H1 (cell line): Measurements from ENCODE around the gene USP20. TPM values are rescaled to one million over a fixed set of nuclear protein-coding genes. Genes with fewer than 3 reads are reported as not detected.

Source experiments
- BCL11A ChIP-seq, 2 experiments: IDR thresholded peaks; one replicate each; pipeline ENCODE4 v1.6.1; 2011; ENCODE audit warnings: low read depth in 2 of 2, low read length in 2 of 2, mild to moderate bottlenecking in 2 of 2
- POLR2A ChIP-seq, 2 experiments: IDR thresholded peaks; 1 replicate in 1 of 2; 2 replicates in 1 of 2; pipeline ENCODE4 v1.6.1; 2011; ENCODE audit warnings: low read depth in 2 of 2, low read length in 2 of 2, mild to moderate bottlenecking in 2 of 2; ENCODE audit errors: control extremely low read depth in 1 of 2
- POLR2AphosphoS5 ChIP-seq: IDR thresholded peaks from 2 replicates; pipeline ENCODE4 v1.6.1; 2011; ENCODE audit warnings: low read depth, low read length
- polyA plus RNA-seq, 7 experiments: library from polyadenylated mRNA; depleted of rRNA in 3 of 7; stranded (reverse) in 5 of 7; unstranded in 2 of 7; fragments of >200 nt in 5 of 7; fragments of 200-250 nt in 2 of 7; gene quantifications; 1 replicate in 5 of 7; 2 replicates in 1 of 7; 4 replicates in 1 of 7; pipeline versions ENCODE4 v1.2.1 to v1.2.3, GENCODE V29; 2011 to 2013; ENCODE audit warnings: missing spikeins in 2 of 7, mixed read lengths in 2 of 7
- total RNA-seq: library from RNA; stranded (reverse); fragmentation: NEBNext Ultra II Directional; extraction: Animal tissue kit (Norgen Biotek cat#: 25700); gene quantifications from 2 replicates; pipeline ENCODE4 v1.2.1, GENCODE V29; 2021
- TF ChIP-seq, protein P1 (sequence below): fragments of 300-600 bp; sonication (generic); IDR thresholded peaks from 2 replicates; pipeline ENCODE4 v1.7.1; 2012; ENCODE audit warnings: low read length, moderate library complexity, mild to moderate bottlenecking, inconsistent platforms; ENCODE audit not compliant: insufficient replicate concordance
- TF ChIP-seq, protein P2 (sequence below), 3 experiments: IDR thresholded peaks; 1 replicate in 2 of 3; 2 replicates in 1 of 3; pipeline versions ENCODE4 v1.5.1 to v1.6.1; 2011; ENCODE audit warnings: low read length in 3 of 3, mild to moderate bottlenecking in 3 of 3, inconsistent platforms in 2 of 3, low read depth in 1 of 3, moderate library complexity in 1 of 3; ENCODE audit not compliant: insufficient read depth in 1 of 3; ENCODE audit errors: control extremely low read depth in 1 of 3
- TF ChIP-seq, protein P3 (sequence below): IDR thresholded peaks from 2 replicates; pipeline ENCODE4 v1.6.1; 2012; ENCODE audit warnings: low read length, inconsistent platforms

Gene USP20
- total and polyA plus RNA-seq, 2 of the 8 experiments (the other 6 are each of a cell fraction or from before 2014, with no cell fraction given) = 13.4 to 23.0 TPM

DNA sequence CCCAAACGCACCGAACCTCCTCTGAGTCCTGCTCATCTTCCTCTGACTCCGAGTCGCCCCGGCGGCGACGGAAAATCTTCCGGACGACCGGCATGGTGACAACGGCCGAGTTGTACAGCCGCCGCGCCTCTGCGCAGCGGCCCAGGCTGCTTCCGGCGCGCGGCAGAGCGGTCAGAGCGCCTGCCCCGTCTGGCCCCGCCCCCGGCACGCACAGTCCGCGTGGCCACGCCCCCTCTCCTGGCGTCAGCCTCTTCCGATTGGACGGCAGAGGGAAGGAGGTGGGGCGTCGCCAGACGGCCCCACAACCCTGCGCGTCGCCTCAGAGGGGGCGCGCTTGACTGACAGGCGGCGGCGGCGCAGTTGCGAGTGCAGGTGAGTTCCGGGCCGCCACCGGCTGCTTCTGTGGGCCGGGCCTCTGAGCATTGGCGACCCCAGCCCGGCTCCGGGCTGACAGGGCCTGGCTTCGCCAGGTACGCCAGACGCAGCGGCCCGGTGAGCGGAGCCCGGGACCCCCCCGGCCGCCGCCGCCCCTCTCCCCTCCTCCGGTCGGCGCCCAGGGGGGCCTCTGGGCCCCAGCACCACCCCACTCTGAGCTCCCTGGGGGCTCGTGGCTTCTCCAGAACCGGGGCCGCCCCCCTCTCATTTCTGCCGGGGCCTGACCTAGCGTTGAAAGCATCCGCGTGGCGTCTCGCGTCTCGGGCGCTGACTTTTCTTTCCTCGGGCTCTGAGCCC, at the start of gene USP20, which contains the start of gene C9orf78 (continued):
- TF ChIP-seq, protein P1, sequence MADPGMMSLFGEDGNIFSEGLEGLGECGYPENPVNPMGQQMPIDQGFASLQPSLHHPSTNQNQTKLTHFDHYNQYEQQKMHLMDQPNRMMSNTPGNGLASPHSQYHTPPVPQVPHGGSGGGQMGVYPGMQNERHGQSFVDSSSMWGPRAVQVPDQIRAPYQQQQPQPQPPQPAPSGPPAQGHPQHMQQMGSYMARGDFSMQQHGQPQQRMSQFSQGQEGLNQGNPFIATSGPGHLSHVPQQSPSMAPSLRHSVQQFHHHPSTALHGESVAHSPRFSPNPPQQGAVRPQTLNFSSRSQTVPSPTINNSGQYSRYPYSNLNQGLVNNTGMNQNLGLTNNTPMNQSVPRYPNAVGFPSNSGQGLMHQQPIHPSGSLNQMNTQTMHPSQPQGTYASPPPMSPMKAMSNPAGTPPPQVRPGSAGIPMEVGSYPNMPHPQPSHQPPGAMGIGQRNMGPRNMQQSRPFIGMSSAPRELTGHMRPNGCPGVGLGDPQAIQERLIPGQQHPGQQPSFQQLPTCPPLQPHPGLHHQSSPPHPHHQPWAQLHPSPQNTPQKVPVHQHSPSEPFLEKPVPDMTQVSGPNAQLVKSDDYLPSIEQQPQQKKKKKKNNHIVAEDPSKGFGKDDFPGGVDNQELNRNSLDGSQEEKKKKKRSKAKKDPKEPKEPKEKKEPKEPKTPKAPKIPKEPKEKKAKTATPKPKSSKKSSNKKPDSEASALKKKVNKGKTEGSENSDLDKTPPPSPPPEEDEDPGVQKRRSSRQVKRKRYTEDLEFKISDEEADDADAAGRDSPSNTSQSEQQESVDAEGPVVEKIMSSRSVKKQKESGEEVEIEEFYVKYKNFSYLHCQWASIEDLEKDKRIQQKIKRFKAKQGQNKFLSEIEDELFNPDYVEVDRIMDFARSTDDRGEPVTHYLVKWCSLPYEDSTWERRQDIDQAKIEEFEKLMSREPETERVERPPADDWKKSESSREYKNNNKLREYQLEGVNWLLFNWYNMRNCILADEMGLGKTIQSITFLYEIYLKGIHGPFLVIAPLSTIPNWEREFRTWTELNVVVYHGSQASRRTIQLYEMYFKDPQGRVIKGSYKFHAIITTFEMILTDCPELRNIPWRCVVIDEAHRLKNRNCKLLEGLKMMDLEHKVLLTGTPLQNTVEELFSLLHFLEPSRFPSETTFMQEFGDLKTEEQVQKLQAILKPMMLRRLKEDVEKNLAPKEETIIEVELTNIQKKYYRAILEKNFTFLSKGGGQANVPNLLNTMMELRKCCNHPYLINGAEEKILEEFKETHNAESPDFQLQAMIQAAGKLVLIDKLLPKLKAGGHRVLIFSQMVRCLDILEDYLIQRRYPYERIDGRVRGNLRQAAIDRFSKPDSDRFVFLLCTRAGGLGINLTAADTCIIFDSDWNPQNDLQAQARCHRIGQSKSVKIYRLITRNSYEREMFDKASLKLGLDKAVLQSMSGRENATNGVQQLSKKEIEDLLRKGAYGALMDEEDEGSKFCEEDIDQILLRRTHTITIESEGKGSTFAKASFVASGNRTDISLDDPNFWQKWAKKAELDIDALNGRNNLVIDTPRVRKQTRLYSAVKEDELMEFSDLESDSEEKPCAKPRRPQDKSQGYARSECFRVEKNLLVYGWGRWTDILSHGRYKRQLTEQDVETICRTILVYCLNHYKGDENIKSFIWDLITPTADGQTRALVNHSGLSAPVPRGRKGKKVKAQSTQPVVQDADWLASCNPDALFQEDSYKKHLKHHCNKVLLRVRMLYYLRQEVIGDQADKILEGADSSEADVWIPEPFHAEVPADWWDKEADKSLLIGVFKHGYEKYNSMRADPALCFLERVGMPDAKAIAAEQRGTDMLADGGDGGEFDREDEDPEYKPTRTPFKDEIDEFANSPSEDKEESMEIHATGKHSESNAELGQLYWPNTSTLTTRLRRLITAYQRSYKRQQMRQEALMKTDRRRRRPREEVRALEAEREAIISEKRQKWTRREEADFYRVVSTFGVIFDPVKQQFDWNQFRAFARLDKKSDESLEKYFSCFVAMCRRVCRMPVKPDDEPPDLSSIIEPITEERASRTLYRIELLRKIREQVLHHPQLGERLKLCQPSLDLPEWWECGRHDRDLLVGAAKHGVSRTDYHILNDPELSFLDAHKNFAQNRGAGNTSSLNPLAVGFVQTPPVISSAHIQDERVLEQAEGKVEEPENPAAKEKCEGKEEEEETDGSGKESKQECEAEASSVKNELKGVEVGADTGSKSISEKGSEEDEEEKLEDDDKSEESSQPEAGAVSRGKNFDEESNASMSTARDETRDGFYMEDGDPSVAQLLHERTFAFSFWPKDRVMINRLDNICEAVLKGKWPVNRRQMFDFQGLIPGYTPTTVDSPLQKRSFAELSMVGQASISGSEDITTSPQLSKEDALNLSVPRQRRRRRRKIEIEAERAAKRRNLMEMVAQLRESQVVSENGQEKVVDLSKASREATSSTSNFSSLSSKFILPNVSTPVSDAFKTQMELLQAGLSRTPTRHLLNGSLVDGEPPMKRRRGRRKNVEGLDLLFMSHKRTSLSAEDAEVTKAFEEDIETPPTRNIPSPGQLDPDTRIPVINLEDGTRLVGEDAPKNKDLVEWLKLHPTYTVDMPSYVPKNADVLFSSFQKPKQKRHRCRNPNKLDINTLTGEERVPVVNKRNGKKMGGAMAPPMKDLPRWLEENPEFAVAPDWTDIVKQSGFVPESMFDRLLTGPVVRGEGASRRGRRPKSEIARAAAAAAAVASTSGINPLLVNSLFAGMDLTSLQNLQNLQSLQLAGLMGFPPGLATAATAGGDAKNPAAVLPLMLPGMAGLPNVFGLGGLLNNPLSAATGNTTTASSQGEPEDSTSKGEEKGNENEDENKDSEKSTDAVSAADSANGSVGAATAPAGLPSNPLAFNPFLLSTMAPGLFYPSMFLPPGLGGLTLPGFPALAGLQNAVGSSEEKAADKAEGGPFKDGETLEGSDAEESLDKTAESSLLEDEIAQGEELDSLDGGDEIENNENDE = no peak
- TF ChIP-seq, protein P2, sequence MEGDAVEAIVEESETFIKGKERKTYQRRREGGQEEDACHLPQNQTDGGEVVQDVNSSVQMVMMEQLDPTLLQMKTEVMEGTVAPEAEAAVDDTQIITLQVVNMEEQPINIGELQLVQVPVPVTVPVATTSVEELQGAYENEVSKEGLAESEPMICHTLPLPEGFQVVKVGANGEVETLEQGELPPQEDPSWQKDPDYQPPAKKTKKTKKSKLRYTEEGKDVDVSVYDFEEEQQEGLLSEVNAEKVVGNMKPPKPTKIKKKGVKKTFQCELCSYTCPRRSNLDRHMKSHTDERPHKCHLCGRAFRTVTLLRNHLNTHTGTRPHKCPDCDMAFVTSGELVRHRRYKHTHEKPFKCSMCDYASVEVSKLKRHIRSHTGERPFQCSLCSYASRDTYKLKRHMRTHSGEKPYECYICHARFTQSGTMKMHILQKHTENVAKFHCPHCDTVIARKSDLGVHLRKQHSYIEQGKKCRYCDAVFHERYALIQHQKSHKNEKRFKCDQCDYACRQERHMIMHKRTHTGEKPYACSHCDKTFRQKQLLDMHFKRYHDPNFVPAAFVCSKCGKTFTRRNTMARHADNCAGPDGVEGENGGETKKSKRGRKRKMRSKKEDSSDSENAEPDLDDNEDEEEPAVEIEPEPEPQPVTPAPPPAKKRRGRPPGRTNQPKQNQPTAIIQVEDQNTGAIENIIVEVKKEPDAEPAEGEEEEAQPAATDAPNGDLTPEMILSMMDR (IDR thresholded peaks at IDR 0.05; ENCODE audit: control extremely low read depth in 1 of 3, insufficient read depth in 1 of 3, low read depth in 1 of 3, low read length in 3 of 3) = no peak
- TF ChIP-seq POLR2AphosphoS5 = peak; percentile 69; the same call in 1 of the 2 replicates
- TF ChIP-seq POLR2A (IDR thresholded peaks at IDR 0.05; ENCODE audit: control extremely low read depth in 1 of 2, low read depth in 2 of 2, low read length in 2 of 2) = peak; percentile 32 to 91
- no peak for TF ChIP-seq BCL11A (IDR thresholded peaks at IDR 0.05; ENCODE audit: low read depth in 2 of 2, low read length in 2 of 2)
- TF ChIP-seq, protein P3, sequence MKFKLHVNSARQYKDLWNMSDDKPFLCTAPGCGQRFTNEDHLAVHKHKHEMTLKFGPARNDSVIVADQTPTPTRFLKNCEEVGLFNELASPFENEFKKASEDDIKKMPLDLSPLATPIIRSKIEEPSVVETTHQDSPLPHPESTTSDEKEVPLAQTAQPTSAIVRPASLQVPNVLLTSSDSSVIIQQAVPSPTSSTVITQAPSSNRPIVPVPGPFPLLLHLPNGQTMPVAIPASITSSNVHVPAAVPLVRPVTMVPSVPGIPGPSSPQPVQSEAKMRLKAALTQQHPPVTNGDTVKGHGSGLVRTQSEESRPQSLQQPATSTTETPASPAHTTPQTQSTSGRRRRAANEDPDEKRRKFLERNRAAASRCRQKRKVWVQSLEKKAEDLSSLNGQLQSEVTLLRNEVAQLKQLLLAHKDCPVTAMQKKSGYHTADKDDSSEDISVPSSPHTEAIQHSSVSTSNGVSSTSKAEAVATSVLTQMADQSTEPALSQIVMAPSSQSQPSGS = no peak
